Measurements from ENCODE around the gene LCE2D.

The LCE2D gene

DNA sequence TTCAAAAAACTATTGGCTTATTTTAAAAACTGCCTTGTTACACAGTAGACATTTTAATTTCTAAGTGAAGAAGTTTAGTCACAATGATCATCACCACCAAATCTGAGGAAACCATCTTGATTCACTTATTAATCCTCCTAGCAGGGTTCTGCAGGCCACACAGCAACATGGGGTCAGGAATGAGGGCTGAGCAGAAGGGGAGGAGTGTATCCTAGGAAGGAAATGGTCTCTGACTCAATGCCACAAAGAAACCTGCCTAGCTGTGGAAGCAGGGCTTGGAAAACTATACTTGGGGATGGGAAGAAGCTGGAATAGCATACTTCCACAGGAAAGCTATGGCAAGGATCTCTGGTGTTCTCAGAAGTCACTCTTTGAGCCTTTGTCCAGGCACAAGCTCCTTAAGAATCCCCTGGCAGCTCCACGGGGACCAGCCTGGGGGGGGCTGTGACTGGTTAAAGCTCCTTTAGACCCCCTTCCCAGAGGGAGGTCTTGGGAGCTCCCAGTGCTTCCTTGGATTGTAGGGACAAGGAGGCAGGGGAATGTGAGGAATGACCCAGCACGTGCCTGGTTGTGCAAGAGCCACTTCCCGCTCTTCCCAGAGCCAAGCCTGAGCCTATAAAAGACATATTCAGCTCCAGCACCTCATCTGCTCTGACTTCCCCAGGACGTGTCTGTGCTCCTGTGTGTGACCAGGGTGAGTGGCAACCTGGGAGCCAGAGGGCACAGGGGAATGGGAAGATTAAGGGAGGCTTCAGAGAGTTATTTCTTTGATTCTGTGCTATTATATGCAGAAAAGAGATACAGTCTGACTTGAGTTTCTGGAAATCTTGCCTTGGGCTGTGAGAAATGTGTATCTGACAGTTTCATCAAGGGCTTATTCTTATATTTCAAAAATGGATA lies 34.8 kb downstream of the LCE2D start, which contains the start of gene LCE2A:
Gene LCE2A (plus strand): TSS at position 645 of the 900 bp plus-strand sequence. CDS start 557 bp downstream, outside the sequence.
- no peak for DNase-seq (ENCODE audit: extremely low read depth in 1 of 2, low read depth in 1 of 2)

- DNase-seq (ENCODE audit: extremely low read depth in 1 of 2, low read depth in 1 of 2) = no peak
These were observed 36.6 kb downstream of the LCE2D start for GRCh38 chr1:152699746-152700145.

DNA sequence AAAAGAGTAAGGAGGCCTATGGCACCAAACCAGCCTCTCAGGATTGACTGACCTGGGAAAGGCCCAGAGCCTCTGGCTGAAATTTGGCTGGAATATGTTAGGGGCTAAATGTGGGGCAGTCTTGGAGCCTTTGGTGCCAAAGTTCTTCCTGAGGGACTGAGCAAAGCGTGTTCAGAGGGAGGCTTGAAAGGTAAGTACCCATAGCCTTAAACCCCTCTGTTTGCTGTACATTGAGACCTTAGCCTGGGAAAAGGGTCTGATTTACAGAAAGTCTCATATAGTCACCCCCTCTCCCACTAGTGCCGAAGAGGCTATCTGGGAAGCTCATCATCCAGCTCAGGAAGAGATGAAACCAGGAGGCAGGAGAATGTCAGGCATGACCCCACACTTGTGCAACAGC lies 44.7 kb downstream of the LCE2D start, which contains the start of gene LCE4A:
Gene LCE4A (plus strand): TSS at position 301 of the 400 bp plus-strand sequence. CDS start 916 bp downstream, outside the sequence.
- no peak for DNase-seq (ENCODE audit: extremely low read depth in 1 of 2, low read depth in 1 of 2)

Data from activated CD8-positive, alpha-beta memory T cell treated with anti-CD3 and anti-CD28 coated beads for 1 hour (primary cell).